GM12878 (cell line): ENCODE results near the gene TMSB10. TPM values are rescaled to one million over a fixed set of nuclear protein-coding genes. Genes with fewer than 3 reads are reported as not detected.
A peak's percentile ranks its signal among the peaks of the same experiment; 100 is the strongest.

Experiments used
- BCLAF1 ChIP-seq: fragments of 450-650 bp; IDR thresholded peaks from 2 replicates; pipeline ENCODE4 v1.6.1; 2017; ENCODE audit warnings: antibody characterized with exemption, mild to moderate bottlenecking, moderate library complexity
- BMI1 ChIP-seq: fragments of 450-650 bp; IDR thresholded peaks from 2 replicates; pipeline ENCODE4 v1.6.1; 2016; ENCODE audit warnings: mild to moderate bottlenecking, moderate library complexity, borderline replicate concordance
- CEBPB ChIP-seq, 2 experiments: fragments of 150-350 bp in 1 of 2; IDR thresholded peaks; 2 replicates each; pipeline ENCODE4 v1.6.1; 2012 to 2014; ENCODE audit warnings: low read depth in 2 of 2, low read length in 2 of 2, borderline replicate concordance in 1 of 2, inconsistent platforms in 1 of 2
- CHD2 ChIP-seq: IDR thresholded peaks from 2 replicates; pipeline ENCODE4 v1.6.1; 2011; ENCODE audit warnings: low read depth, low read length, improper control_type of control experiment, borderline replicate concordance
- CTCF ChIP-seq, 3 experiments: IDR thresholded peaks in 2 of 3; conservative IDR thresholded peaks in 1 of 3; 2 replicates each; pipeline ENCODE4 v1.5.1; 2011; ENCODE audit warnings: low read depth in 3 of 3, low read length in 3 of 3, mild to moderate bottlenecking in 3 of 3, control low read depth in 2 of 3, moderate library complexity in 2 of 3, inconsistent platforms in 1 of 3, mixed read lengths in 1 of 3; ENCODE audit not compliant: control insufficient read depth in 2 of 3, insufficient read depth in 1 of 3; ENCODE audit errors: extremely low read depth in 1 of 3
- EGR1 ChIP-seq, 2 experiments: IDR thresholded peaks; 1 replicate in 1 of 2; 2 replicates in 1 of 2; pipeline ENCODE4 v1.6.1; 2011 to 2012; ENCODE audit warnings: low read depth in 2 of 2, low read length in 2 of 2, borderline replicate concordance in 1 of 2, mild to moderate bottlenecking in 1 of 2, moderate library complexity in 1 of 2
- ESRRA ChIP-seq: IDR thresholded peaks from 2 replicates; pipeline ENCODE4 v1.6.1; 2012; ENCODE audit warnings: mild to moderate bottlenecking, low read length, improper control_type of control experiment
- IKZF1 ChIP-seq: fragments of 450-650 bp; conservative IDR thresholded peaks from 2 replicates; pipeline ENCODE4 v1.6.1; 2017; ENCODE audit warnings: antibody characterized with exemption, mild to moderate bottlenecking
- KDM1A ChIP-seq: fragments of 200-600 bp; sonication (generic); IDR thresholded peaks from 2 replicates; pipeline ENCODE4 v1.6.1; 2016; ENCODE audit warnings: borderline replicate concordance
- MYB ChIP-seq: fragments of 150-350 bp; IDR thresholded peaks from 2 replicates; pipeline ENCODE4 v1.6.1; 2014; ENCODE audit warnings: mild to moderate bottlenecking, low read depth, low read length, borderline replicate concordance
- NKRF ChIP-seq: fragments of 450-650 bp; conservative IDR thresholded peaks from 2 replicates; pipeline ENCODE4 v1.6.1; 2017; ENCODE audit warnings: mild to moderate bottlenecking, moderate library complexity
- NRF1 ChIP-seq: conservative IDR thresholded peaks from 2 replicates; pipeline ENCODE4 v1.6.1; 2011; ENCODE audit warnings: mild to moderate bottlenecking, low read depth, low read length, improper control_type of control experiment
- PKNOX1 ChIP-seq: fragments of 450-650 bp; IDR thresholded peaks from 2 replicates; pipeline ENCODE4 v1.6.1; 2016; ENCODE audit warnings: mild to moderate bottlenecking
- POU2F2 ChIP-seq: IDR thresholded peaks from 3 replicates; pipeline ENCODE4 v1.6.1; 2011; ENCODE audit warnings: low read depth, mild to moderate bottlenecking, low read length, borderline replicate concordance
- SIX5 ChIP-seq: IDR thresholded peaks from 2 replicates; pipeline ENCODE4 v1.6.1; 2011; ENCODE audit warnings: mild to moderate bottlenecking, low read depth, low read length, moderate library complexity; ENCODE audit not compliant: severe bottlenecking
- SMARCA5 ChIP-seq: fragments of 450-650 bp; IDR thresholded peaks from 2 replicates; pipeline ENCODE4 v1.6.1; 2017; ENCODE audit warnings: mild to moderate bottlenecking
- SMC3 ChIP-seq: IDR thresholded peaks from 2 replicates; pipeline ENCODE4 v1.6.1; 2011; ENCODE audit warnings: low read length, improper control_type of control experiment, borderline replicate concordance
- TARDBP ChIP-seq: IDR thresholded peaks from 2 replicates; pipeline ENCODE4 v1.6.1; 2016; ENCODE audit warnings: borderline replicate concordance
- TCF3 ChIP-seq: IDR thresholded peaks from 2 replicates; pipeline ENCODE4 v1.6.1; 2012; ENCODE audit warnings: low read depth, mild to moderate bottlenecking, low read length, borderline replicate concordance; ENCODE audit not compliant: insufficient read depth
- WRNIP1 ChIP-seq: IDR thresholded peaks from 2 replicates; pipeline ENCODE4 v1.6.1; 2011; ENCODE audit warnings: low read depth, low read length, improper control_type of control experiment, borderline replicate concordance
- ZBED1 ChIP-seq: IDR thresholded peaks from 2 replicates; pipeline ENCODE4 v1.6.1; 2016; ENCODE audit warnings: borderline replicate concordance
- ZNF217 ChIP-seq: fragments of 450-650 bp; IDR thresholded peaks from 2 replicates; pipeline ENCODE4 v1.6.1; 2017; ENCODE audit warnings: antibody characterized with exemption, mild to moderate bottlenecking
- polyA plus RNA-seq, 11 experiments: library from polyadenylated mRNA; depleted of rRNA in 4 of 11; unstranded in 6 of 11; stranded (reverse) in 5 of 11; fragments of >200 nt; fragmentation: Nextera tagmentation in 4 of 11; fragmentation: Illumina TruSeq in 1 of 11; extraction: Ambion mirVana in 4 of 11; extraction: Trizol in 1 of 11; gene quantifications; 1 replicate in 1 of 11; 2 replicates in 10 of 11; pipeline versions ENCODE4 v1.2.1 to v1.2.3, GENCODE V29; 2011 to 2016; ENCODE audit warnings: inconsistent platforms in 2 of 11, missing spikeins in 2 of 11, low read depth in 1 of 11
- total RNA-seq, 4 experiments: library from RNA; depleted of rRNA in 3 of 4; stranded (reverse); fragments of >200 nt in 3 of 4; fragmentation: Illumina TruSeq in 1 of 4; extraction: Trizol in 1 of 4; gene quantifications; 2 replicates each; pipeline versions ENCODE4 v1.2.1 to v1.2.3, GENCODE V29; 2013 to 2021

Gene TMSB10
- total and polyA plus RNA-seq, 10 of the 15 experiments (the other 5 are each of a cell fraction or from before 2014, with no cell fraction given), result 1,406 to 4,860 (median 3,381) TPM

- no peak for TF ChIP-seq BCLAF1
- no peak for TF ChIP-seq TARDBP
- no peak for TF ChIP-seq MYB
- no peak for TF ChIP-seq SMC3
- TF ChIP-seq KDM1A, result no peak
- peak in 1 of 2 experiments; percentile 43; a peak in 1 of 3 replicates for TF ChIP-seq EGR1 (IDR thresholded peaks at IDR 0.05; ENCODE audit: borderline replicate concordance in 1 of 2, low read depth in 2 of 2, low read length in 2 of 2)
- peak; percentile 46; the same call in 1 of the 2 replicates for TF ChIP-seq IKZF1
- no peak for TF ChIP-seq NRF1
- TF ChIP-seq CHD2, result peak; percentile 60; the same call in 1 of the 2 replicates
- no peak for TF ChIP-seq NKRF
- TF ChIP-seq PKNOX1, result no peak
- TF ChIP-seq ESRRA, result no peak
- TF ChIP-seq WRNIP1, result no peak
- no peak for TF ChIP-seq TCF3
- TF ChIP-seq POU2F2, result 0 out of 3 replicates have a peak, but pooled peaks have one; percentile 33
- TF ChIP-seq BMI1, result 0 out of 2 replicates have a peak, but pooled peaks have one; percentile 46
- no peak for TF ChIP-seq ZNF217
- TF ChIP-seq SMARCA5, result no peak
- no peak for TF ChIP-seq SIX5
- TF ChIP-seq ZBED1, result no peak
- no peak for TF ChIP-seq CTCF (IDR thresholded peaks at IDR 0.05 in 2 of 3, conservative IDR thresholded peaks at IDR 0.05 in 1 of 3; ENCODE audit: control insufficient read depth in 2 of 3, extremely low read depth in 1 of 3, insufficient read depth in 1 of 3, low read depth in 3 of 3, low read length in 3 of 3)
- TF ChIP-seq CEBPB (IDR thresholded peaks at IDR 0.05; ENCODE audit: borderline replicate concordance in 1 of 2, low read depth in 2 of 2, low read length in 2 of 2), result no peak
Measured at GRCh38 chr2:84906900-84907714, 1.7 kb downstream of the TMSB10 start (continued).
